A673 (cell line): ENCODE data around the gene ZDHHC23.

Experiments
- CTCF ChIP-seq: fragments of 300-800, 200-600 bp; sonication (generic); conservative IDR thresholded peaks from 2 replicates; pipeline ENCODE4 v1.5.1; 2017; ENCODE audit warnings: low read depth, mild to moderate bottlenecking, antibody characterized with exemption, low read length, moderate library complexity, mixed read lengths
- EZH2 ChIP-seq: fragments of 200-600 bp; sonication (generic); IDR thresholded peaks from 2 replicates; pipeline ENCODE4 v1.6.1; 2017; ENCODE audit warnings: borderline replicate concordance, low read depth, mild to moderate bottlenecking, mixed read lengths, antibody characterized with exemption, low read length; ENCODE audit not compliant: poor library complexity, severe bottlenecking

- TF ChIP-seq CTCF (no peak), EZH2 (no peak)
Observed at GRCh38 chr3:113981803-113982202, 34.0 kb downstream of the ZDHHC23 start.
